ENCODE measurements around the gene FABP2. TPM values are rescaled to one million over a fixed set of nuclear protein-coding genes. Genes with fewer than 3 reads are reported as not detected.
"Not testable (repeated sequence)": the region's sequence is repeated elsewhere in the genome, so short reads cannot be mapped to it uniquely, and the experiment has no call there.

FABP2 gene
- total and polyA plus RNA-seq, 4 experiments from 2014 or later, result 0.21 TPM; not detected in 3

DNA sequence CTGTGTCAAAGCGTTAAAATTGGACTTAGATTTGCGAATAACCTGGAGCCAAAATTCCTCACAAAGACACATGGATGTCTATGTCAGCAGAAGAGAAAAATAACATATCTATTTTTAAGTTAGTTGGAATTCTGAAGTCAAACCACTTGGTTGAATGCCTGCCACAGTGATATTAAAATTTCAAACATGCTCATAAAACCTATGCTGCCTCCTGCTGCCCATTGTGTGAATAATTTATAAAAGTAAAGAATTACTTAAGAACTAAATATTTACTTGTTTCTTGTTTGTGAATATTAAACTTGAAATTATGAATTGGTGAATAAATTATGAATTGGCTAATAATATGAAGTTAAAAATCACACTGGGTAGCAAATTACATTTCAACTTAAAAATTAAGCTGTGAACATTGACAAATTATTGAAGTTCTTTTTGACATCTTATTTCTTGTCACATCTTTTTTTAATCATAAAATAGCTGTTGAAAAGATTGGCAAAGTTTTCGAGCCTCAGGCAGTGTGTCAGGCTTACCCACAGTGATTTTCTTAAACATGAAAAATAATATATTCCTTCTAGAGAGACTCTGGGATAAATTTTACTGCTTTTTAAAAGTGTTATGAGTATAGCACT lies 35.4 kb downstream of the FABP2 start:
- Histone ChIP-seq H3K27me3 (ENCODE audit: insufficient read depth, low read length) (no peaks in the 10 kb centered on the region), H3K4me1 (ENCODE audit: insufficient read depth, low read length) (peaks cover 19% of the 10 kb centered on the region), H3K36me3 (ENCODE audit: insufficient read depth, low read length) (peaks cover 3% of the 10 kb centered on the region), H3K27ac (ENCODE audit: low read depth, low read length) (no peak overlapping the region), H3K4me3 (ENCODE audit: low read length in 2 of 2) (no peak overlapping the region), H3K9me3 (ENCODE audit: control insufficient read depth in 1 of 2, low read length in 2 of 2) (no peaks in the 10 kb centered on the region)
- peak in 4 of 5 donors; percentile 35 to 50 (median 48) for DNase-seq
- ChIA-PET CTCF (ENCODE audit: partially characterized antibody) (interaction anchor here (0.8 to 1.1 kb wide), 5 partner anchors 11 to 245 kb away, joined by 3 to 17 read pairs (median 4); no protein-coding TSS in a partner anchor), POLR2A (ENCODE audit: partially characterized antibody) (interaction anchor here (1.0 kb wide), 1 partner anchor 14 kb away, joined by 3 read pairs; a partner anchor contains a TSS)
- Mint-ChIP-seq H3K27me3 (no peaks in the 10 kb centered on the region), H3K36me3 (peaks cover 0 to 6% of the 10 kb centered on the region in 2 donors), H3K9me3 (no peaks in the 10 kb centered on the region), H3K4me1 (peaks cover 18 to 24% (median 22%) of the 10 kb centered on the region in 4 donors), H3K27ac (peak overlapping the region in 1 of 7 donors; percentile 22), H3K4me3 (no peak overlapping the region)
- intact Hi-C loops (cut with micrococcal nuclease), result loop anchor here (1.0 to 5.0 kb wide), 3 partner anchors 74 to 304 kb away; partner anchors contain the start of gene USP53

DNA sequence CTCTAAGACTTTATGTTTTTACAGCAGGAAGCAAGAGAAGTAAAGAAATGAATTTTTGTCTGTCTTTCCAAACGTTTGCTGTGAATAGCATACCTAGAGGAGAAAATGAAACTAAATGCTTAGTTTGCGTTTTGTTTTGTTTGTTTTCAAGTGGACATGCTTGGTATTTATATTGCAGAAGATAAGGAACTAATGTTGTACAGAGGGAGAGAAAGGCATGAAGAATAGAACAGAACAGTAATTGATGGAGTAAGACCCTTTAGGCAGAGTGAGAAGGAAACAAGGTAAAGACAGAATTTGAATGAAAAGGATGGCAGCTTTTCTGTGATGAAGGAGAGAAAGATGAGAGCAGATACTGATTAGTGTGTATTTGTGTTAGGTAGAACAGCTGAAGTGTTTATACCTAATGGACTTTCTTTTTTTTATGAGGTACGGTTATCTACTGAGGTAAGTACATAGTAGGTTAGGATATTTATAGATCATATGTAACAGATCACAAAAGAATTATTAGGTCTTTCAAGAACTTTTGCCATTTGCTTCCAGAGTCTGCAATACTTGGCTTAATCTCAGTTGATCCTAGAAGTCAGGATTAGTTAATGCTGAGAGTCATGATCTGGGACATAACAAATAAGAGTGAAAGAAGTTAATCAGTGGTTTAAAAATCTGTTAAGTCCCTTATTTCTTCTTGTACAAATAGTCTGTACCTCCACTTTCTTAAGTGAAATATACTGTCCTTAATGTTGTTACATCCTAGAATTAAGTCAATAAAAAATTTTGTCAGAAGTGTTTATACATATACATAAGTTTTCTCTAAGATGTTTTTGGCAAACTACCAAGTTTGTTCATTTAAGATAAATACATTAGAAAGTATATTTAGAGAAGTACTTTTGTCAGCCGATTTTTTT lies 36.8 kb downstream of the FABP2 start:
- Mint-ChIP-seq H3K27ac (peak overlapping the region in 6 of 7 donors; percentile 31 to 79 (median 76)), H3K9me3 (no peaks in the 10 kb centered on the region), H3K36me3 (peaks cover 6 to 8% of the 10 kb centered on the region in 2 donors), H3K4me1 (peaks cover 32 to 38% (median 34%) of the 10 kb centered on the region in 4 donors), H3K4me3 (peak overlapping the region; percentile 1 to 89 (median 64)), H3K27me3 (no peaks in the 10 kb centered on the region)
- ChIA-PET POLR2A (ENCODE audit: partially characterized antibody) (interaction anchor here (0.6 to 1.5 kb wide), 2 partner anchors 72 to 197 kb away, joined by 4 read pairs; partner anchors contain the start of gene USP53), CTCF (ENCODE audit: partially characterized antibody) (interaction anchor here (1.3 to 2.6 kb wide), 2 partner anchors 198 to 244 kb away, joined by 6 to 24 read pairs; no protein-coding TSS in a partner anchor)
- Histone ChIP-seq H3K9me3 (ENCODE audit: control insufficient read depth in 1 of 2, low read length in 2 of 2) (no peaks in the 10 kb centered on the region), H3K27ac (ENCODE audit: low read depth, low read length) (peak overlapping the region; percentile 40), H3K4me3 (ENCODE audit: low read length in 2 of 2) (no peak overlapping the region), H3K36me3 (ENCODE audit: insufficient read depth, low read length) (no peaks in the 10 kb centered on the region), H3K27me3 (ENCODE audit: insufficient read depth, low read length) (no peaks in the 10 kb centered on the region), H3K4me1 (ENCODE audit: insufficient read depth, low read length) (peaks cover 30% of the 10 kb centered on the region)
- intact Hi-C loops (cut with micrococcal nuclease), result loop anchor here (5.0 kb wide), 2 partner anchors 73 to 303 kb away; partner anchors contain the start of gene USP53
- peak in 3 of 5 donors; percentile 9 to 32 (median 15) for DNase-seq

DNA sequence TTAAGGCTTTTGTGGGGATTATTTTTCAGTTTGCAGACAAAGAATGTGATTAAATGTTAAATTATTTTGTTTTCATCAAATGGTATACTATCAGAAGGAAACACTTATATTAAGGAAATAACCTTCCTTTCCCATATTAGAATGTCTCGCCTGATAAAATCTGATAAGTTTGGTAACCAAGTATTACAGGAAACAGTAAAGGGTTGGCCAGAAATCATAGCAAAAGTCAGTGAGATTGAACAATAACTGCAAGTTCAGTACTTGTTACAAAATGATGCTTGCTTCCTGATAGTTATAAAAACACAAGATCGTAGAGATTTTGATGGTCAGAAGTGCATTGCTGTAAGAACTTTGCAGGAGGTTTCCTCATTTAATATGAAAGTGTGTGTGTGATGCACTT lies 40.5 kb downstream of the FABP2 start:
- Mint-ChIP-seq H3K27me3 (no peaks in the 10 kb centered on the region), H3K4me3 (peak overlapping the region in 2 of 8 donors; percentile 4 to 40), H3K36me3 (peaks cover 7 to 11% of the 10 kb centered on the region in 2 donors), H3K27ac (peak overlapping the region; percentile 3 to 72 (median 45)), H3K4me1 (peaks cover 35 to 43% (median 36%) of the 10 kb centered on the region in 4 donors), H3K9me3 (no peaks in the 10 kb centered on the region)
- H3K9me3 ChIP-seq (ENCODE audit: control insufficient read depth in 1 of 2, low read length in 2 of 2), result no peaks in the 10 kb centered on the region
- H3K4me1 ChIP-seq (ENCODE audit: insufficient read depth, low read length), result peaks cover 30% of the 10 kb centered on the region
- no peak for DNase-seq
- H3K36me3 ChIP-seq (ENCODE audit: insufficient read depth, low read length), result no peaks in the 10 kb centered on the region
- intact Hi-C loops (cut with micrococcal nuclease), result no loop called here
- ChIA-PET CTCF (ENCODE audit: partially characterized antibody) (interaction anchor here (1.0 to 1.7 kb wide), 2 partner anchors 19 to 194 kb away, joined by 4 to 5 read pairs; a partner anchor contains a TSS), POLR2A (ENCODE audit: partially characterized antibody) (interaction anchor here (1.0 kb wide), 1 partner anchor 18 kb away, joined by 5 read pairs; no protein-coding TSS in a partner anchor)
- no peak overlapping the region for H3K4me3 ChIP-seq (ENCODE audit: low read length in 2 of 2)
- H3K27ac ChIP-seq (ENCODE audit: low read depth, low read length), result no peak overlapping the region
- H3K27me3 ChIP-seq (ENCODE audit: insufficient read depth, low read length), result no peaks in the 10 kb centered on the region

DNA sequence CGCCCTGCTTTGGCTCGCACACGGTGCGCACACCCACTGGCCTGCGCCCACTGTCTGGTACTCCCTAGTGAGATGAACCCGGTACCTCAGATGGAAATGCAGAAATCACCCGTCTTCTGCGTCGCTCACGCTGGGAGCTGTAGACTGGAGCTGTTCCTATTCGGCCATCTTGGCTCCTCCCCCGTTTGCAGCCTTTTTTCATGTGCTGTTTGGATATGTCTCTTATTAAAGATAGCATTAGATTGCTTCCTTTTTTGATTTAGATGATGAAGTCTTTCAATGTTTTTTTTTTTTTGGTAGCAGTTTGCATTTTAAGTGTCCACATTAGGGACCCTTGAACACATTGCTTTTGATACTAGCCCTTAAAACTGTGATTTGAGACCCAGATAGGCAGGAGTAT lies 42.0 kb downstream of the FABP2 start:
- H3K4me1 Mint-ChIP-seq, result peaks cover 29 to 39% (median 32%) of the 10 kb centered on the region in 4 donors
- ChIA-PET CTCF (ENCODE audit: partially characterized antibody) (interaction anchor here (1.0 to 1.7 kb wide), 3 partner anchors 21 to 238 kb away, joined by 4 to 5 read pairs (median 4); a partner anchor contains a TSS), POLR2A (ENCODE audit: partially characterized antibody) (interaction anchor here (0.7 kb wide), 1 partner anchor 48 kb away, joined by 4 read pairs; no protein-coding TSS in a partner anchor)
- H3K4me3 Mint-ChIP-seq, result peak overlapping the region in 4 of 8 donors; percentile 2 to 65 (median 13)
- H3K9me3 ChIP-seq (ENCODE audit: control insufficient read depth in 1 of 2, low read length in 2 of 2); DNase-seq; H3K4me3 ChIP-seq (ENCODE audit: low read length in 2 of 2); H3K36me3 ChIP-seq (ENCODE audit: insufficient read depth, low read length); H3K27ac ChIP-seq (ENCODE audit: low read depth, low read length); H3K9me3 Mint-ChIP-seq; H3K27me3 ChIP-seq (ENCODE audit: insufficient read depth, low read length); intact Hi-C loops (cut with micrococcal nuclease); H3K27me3 Mint-ChIP-seq: not testable (repeated sequence)
- H3K36me3 Mint-ChIP-seq, result peaks cover 7 to 11% of the 10 kb centered on the region in 2 donors
- H3K27ac Mint-ChIP-seq, result peak overlapping the region in 1 of 7 donors; percentile 12
- H3K4me1 ChIP-seq (ENCODE audit: insufficient read depth, low read length), result peaks cover 22% of the 10 kb centered on the region

DNA sequence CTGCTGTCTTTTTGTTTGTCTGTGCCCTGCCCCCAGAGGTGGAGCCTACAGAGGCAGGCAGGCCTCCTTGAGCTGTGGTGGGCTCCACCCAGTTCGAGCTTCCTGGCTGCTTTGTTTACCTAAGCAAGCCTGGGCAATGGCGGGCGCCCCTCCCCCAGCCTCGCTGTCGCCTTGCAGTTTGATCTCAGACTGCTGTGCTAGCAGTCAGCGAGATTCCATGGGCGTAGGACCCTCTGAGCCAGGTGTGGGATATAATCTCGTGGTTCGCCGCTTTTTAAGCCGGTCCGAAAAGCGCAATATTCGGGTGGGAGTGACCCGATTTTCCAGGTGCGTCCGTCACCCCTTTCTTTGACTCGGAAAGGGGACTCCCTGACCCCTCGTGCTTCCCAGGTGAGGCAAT lies 42.4 kb downstream of the FABP2 start:
- H3K9me3 Mint-ChIP-seq; H3K4me3 ChIP-seq (ENCODE audit: low read length in 2 of 2); POLR2A ChIA-PET (ENCODE audit: partially characterized antibody); H3K9me3 ChIP-seq (ENCODE audit: control insufficient read depth in 1 of 2, low read length in 2 of 2); H3K27me3 Mint-ChIP-seq; DNase-seq; intact Hi-C loops (cut with micrococcal nuclease); H3K27me3 ChIP-seq (ENCODE audit: insufficient read depth, low read length); H3K36me3 ChIP-seq (ENCODE audit: insufficient read depth, low read length); H3K27ac ChIP-seq (ENCODE audit: low read depth, low read length): not testable (repeated sequence)
- Mint-ChIP-seq H3K4me1 (peaks cover 26 to 36% (median 28%) of the 10 kb centered on the region in 4 donors), H3K27ac (peak overlapping the region in 1 of 7 donors; percentile 25), H3K36me3 (peaks cover 7 to 11% of the 10 kb centered on the region in 2 donors), H3K4me3 (peak overlapping the region in 1 of 8 donors; percentile 17)
- H3K4me1 ChIP-seq (ENCODE audit: insufficient read depth, low read length), result peaks cover 18% of the 10 kb centered on the region
- CTCF ChIA-PET (ENCODE audit: partially characterized antibody), result interaction anchor here (1.4 to 1.7 kb wide), 2 partner anchors 21 to 237 kb away, joined by 4 to 5 read pairs; a partner anchor contains a TSS

DNA sequence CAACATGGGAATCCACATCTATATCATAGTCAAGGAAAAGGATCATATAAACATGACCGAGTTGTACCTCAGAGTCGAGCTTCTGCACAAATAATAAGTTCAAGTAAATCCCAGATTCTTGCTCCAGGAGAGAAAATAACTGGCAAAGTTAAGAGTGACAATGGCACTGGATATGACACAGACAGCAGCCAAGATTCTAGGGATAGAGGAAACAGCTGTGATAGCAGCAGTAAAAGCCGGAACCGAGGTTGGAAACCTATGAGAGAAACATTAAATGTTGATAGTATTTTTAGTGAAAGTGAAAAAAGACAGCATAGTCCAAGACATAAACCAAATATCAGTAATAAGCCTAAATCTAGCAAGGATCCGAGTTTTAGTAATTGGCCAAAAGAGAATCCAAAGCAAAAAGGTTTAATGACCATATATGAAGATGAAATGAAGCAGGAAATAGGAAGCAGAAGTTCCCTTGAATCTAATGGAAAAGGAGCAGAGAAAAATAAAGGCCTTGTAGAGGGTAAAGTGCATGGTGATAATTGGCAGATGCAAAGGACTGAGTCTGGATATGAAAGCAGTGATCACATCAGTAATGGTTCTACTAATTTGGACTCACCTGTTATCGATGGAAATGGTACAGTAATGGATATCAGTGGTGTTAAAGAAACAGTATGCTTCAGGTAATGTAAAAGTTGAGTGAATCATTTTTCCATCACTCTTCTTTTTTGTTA lies 50.4 kb downstream of the FABP2 start:
- POLR2A ChIA-PET (ENCODE audit: partially characterized antibody), result no interaction called here
- intact Hi-C loops (cut with micrococcal nuclease), result no loop called here

More for the DNA sequence above, 50.4 kb downstream of the FABP2 start:
- no peaks in the 10 kb centered on the region for H3K4me1 ChIP-seq (ENCODE audit: insufficient read depth, low read length)
- peaks cover 37 to 44% of the 10 kb centered on the region in 2 donors for H3K36me3 Mint-ChIP-seq
- CTCF ChIA-PET (ENCODE audit: partially characterized antibody), result no interaction called here
- no peaks in the 10 kb centered on the region for H3K9me3 ChIP-seq (ENCODE audit: control insufficient read depth in 1 of 2, low read length in 2 of 2)
- no peak for DNase-seq
- no peaks in the 10 kb centered on the region for H3K27me3 ChIP-seq (ENCODE audit: insufficient read depth, low read length)
- no peaks in the 10 kb centered on the region for H3K36me3 ChIP-seq (ENCODE audit: insufficient read depth, low read length)
- H3K27ac ChIP-seq (ENCODE audit: low read depth, low read length), result no peak overlapping the region
- H3K9me3 Mint-ChIP-seq, result peaks cover 0 to 3% (median 0%) of the 10 kb centered on the region in 8 donors
- peak overlapping the region in 1 of 7 donors; percentile 24 for H3K27ac Mint-ChIP-seq
- peaks cover 0 to 2% (median 0%) of the 10 kb centered on the region in 4 donors for H3K4me1 Mint-ChIP-seq
- no peak overlapping the region for H3K4me3 Mint-ChIP-seq
- no peak overlapping the region for H3K4me3 ChIP-seq (ENCODE audit: low read length in 2 of 2)
- H3K27me3 Mint-ChIP-seq, result no peaks in the 10 kb centered on the region
